Neuronal stem cell (in vitro differentiated cells): ENCODE measurements around the gene NCLN.
A peak's percentile ranks its signal among the peaks of the same experiment; 100 is the strongest.
"Not testable (repeated sequence)": the region's sequence is repeated elsewhere in the genome, so short reads cannot be mapped to it uniquely, and the experiment has no call there.

Experiments used
- DNase-seq: peaks from one replicate; pipeline ENCODE4 v3.0.0-alpha.2; 2013; ENCODE audit warnings: low spot score
- H2AFZ ChIP-seq: one replicate; pipeline ENCODE4 v1.6.1; 2013; ENCODE audit warnings: mild to moderate bottlenecking, low read length, inconsistent platforms
- H2AK5ac ChIP-seq: 2 replicates; pipeline ENCODE4 v1.6.1; 2013; ENCODE audit warnings: low read depth, mild to moderate bottlenecking, inconsistent platforms, low read length, moderate library complexity, mixed read lengths
- H2BK120ac ChIP-seq: 2 replicates; pipeline ENCODE4 v1.6.1; 2013; ENCODE audit warnings: low read depth, mild to moderate bottlenecking, inconsistent platforms, low read length, moderate library complexity, mixed read lengths
- H2BK12ac ChIP-seq: one replicate; pipeline ENCODE4 v1.6.1; 2013; ENCODE audit warnings: low read length, inconsistent platforms
- H2BK15ac ChIP-seq: 2 replicates; pipeline ENCODE4 v1.6.1; 2013; ENCODE audit warnings: mild to moderate bottlenecking, low read length, inconsistent platforms, mixed read lengths
- H2BK5ac ChIP-seq: one replicate; pipeline ENCODE4 v1.6.1; 2013; ENCODE audit warnings: inconsistent platforms, mild to moderate bottlenecking, low read length, moderate library complexity
- H3K14ac ChIP-seq: one replicate; pipeline ENCODE4 v1.6.1; 2013; ENCODE audit warnings: low read length, inconsistent platforms
- H3K18ac ChIP-seq: 2 replicates; pipeline ENCODE4 v1.6.1; 2013; ENCODE audit warnings: low read length, inconsistent platforms
- H3K23ac ChIP-seq: 2 replicates; pipeline ENCODE4 v1.6.1; 2013; ENCODE audit warnings: low read depth, mild to moderate bottlenecking, mixed read lengths, low read length, inconsistent platforms; ENCODE audit not compliant: poor library complexity
- H3K27ac ChIP-seq: replicated peaks from 3 replicates; pipeline ENCODE4 v1.5.1; 2013; ENCODE audit warnings: low read length, inconsistent platforms
- H3K27me3 ChIP-seq, 3 experiments: 2 replicates each; pipeline ENCODE4 v1.6.1; 2013; ENCODE audit warnings: low read length in 3 of 3, mild to moderate bottlenecking in 2 of 3, inconsistent platforms in 1 of 3, low read depth in 1 of 3, mixed read lengths in 1 of 3, moderate library complexity in 1 of 3; ENCODE audit not compliant: control insufficient read depth in 3 of 3, insufficient read depth in 3 of 3
- H3K36me3 ChIP-seq, 2 donors: replicated peaks in 1 of 2; 2 replicates each; pipeline ENCODE4 v1.6.1; 2013; ENCODE audit warnings: low read length in 2 of 2; ENCODE audit not compliant: control insufficient read depth in 2 of 2, insufficient read depth in 2 of 2
- H3K4ac ChIP-seq: 2 replicates; pipeline ENCODE4 v1.6.1; 2013; ENCODE audit warnings: inconsistent platforms, mild to moderate bottlenecking, low read length, moderate library complexity
- H3K4me1 ChIP-seq, 2 donors: 1 replicate in 1 of 2; 2 replicates in 1 of 2; pipeline ENCODE4 v1.6.1; 2013; ENCODE audit warnings: low read length in 2 of 2, low read depth in 1 of 2; ENCODE audit not compliant: control insufficient read depth in 2 of 2, insufficient read depth in 1 of 2
- H3K4me2 ChIP-seq: one replicate; pipeline ENCODE4 v1.6.1; 2013; ENCODE audit warnings: mild to moderate bottlenecking, low read length, inconsistent platforms; ENCODE audit not compliant: insufficient read depth, poor library complexity, severe bottlenecking
- H3K4me3 ChIP-seq, 2 donors: 2 replicates each; pipeline ENCODE4 v1.5.1; 2013; ENCODE audit warnings: low read length in 2 of 2, mild to moderate bottlenecking in 2 of 2, inconsistent platforms in 1 of 2, moderate library complexity in 1 of 2
- H3K79me1 ChIP-seq: one replicate; pipeline ENCODE4 v1.6.1; 2013; ENCODE audit warnings: low read depth, mild to moderate bottlenecking, inconsistent platforms, low read length, moderate library complexity
- H3K9ac ChIP-seq: one replicate; pipeline ENCODE4 v1.6.1; 2013; ENCODE audit warnings: mild to moderate bottlenecking, low read depth, low read length, inconsistent platforms; ENCODE audit not compliant: poor library complexity
- H3K9me3 ChIP-seq, 2 donors: replicated peaks in 1 of 2; 2 replicates each; pipeline versions ENCODE3 to v1.6.1; 2013; ENCODE audit warnings: low read length in 2 of 2, mild to moderate bottlenecking in 2 of 2, inconsistent platforms in 1 of 2, low read depth in 1 of 2, mixed read lengths in 1 of 2, moderate library complexity in 1 of 2; ENCODE audit not compliant: control insufficient read depth in 2 of 2, insufficient read depth in 1 of 2
- H4K8ac ChIP-seq: one replicate; pipeline ENCODE4 v1.6.1; 2013; ENCODE audit warnings: low read depth, mild to moderate bottlenecking, inconsistent platforms, low read length, moderate library complexity
- H4K91ac ChIP-seq: one replicate; pipeline ENCODE4 v1.6.1; 2013; ENCODE audit warnings: low read length, low read depth, mild to moderate bottlenecking, inconsistent platforms; ENCODE audit not compliant: poor library complexity
- WGBS, 2 donors: extraction: QIAGEN DNeasy Blood & Tissue Kit; methylation state at CpG; one replicate each; pipeline ENCODE4 v1.1.7; 2013; ENCODE audit warnings: missing lambda C conversion rate in 2 of 2, mixed read lengths in 1 of 2; ENCODE audit not compliant: insufficient read length in 2 of 2, insufficient replicate concordance in 1 of 2; ENCODE audit errors: extremely low coverage in 2 of 2; 5-methylcytosine and 5-hydroxymethylcytosine counted together

Gene NCLN

DNA sequence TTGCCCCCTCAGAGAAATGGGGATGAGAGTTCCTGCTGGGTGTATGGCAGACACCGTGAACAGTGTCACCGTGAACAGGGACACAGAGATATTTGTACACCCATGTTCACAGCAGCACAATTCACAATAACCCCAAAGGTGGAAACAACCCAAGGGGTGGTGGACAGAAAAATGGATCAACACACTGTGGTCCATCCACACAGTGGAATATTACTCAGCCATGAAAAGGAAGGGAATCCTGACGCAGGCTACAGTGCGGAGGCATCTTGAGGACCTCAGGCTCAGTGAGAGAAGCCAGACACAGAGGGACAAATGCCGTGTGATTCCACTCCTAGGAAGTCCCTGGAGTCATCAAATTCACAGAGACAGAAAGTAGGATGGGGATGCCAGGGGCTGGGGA is 31.1 kb downstream of the NCLN start:
- no peak overlapping the region for H2BK12ac ChIP-seq
- no peaks in the 10 kb centered on the region for H3K27me3 ChIP-seq
- no peak overlapping the region for H2AK5ac ChIP-seq
- no peak overlapping the region for H2BK15ac ChIP-seq
- no peak overlapping the region for H3K18ac ChIP-seq
- no peak overlapping the region for H3K4ac ChIP-seq
- no peak overlapping the region for H3K14ac ChIP-seq
- H4K8ac ChIP-seq, result no peak overlapping the region
- no peak overlapping the region for H3K9ac ChIP-seq
- H3K4me1 ChIP-seq, result peaks cover 0 to 7% of the 10 kb centered on the region in 2 donors
- no peak overlapping the region for H3K23ac ChIP-seq
- H3K9me3 ChIP-seq, result peaks cover 0 to 2% of the 10 kb centered on the region in 2 donors
- H2BK5ac ChIP-seq, result no peak overlapping the region
- no peak overlapping the region for H2AFZ ChIP-seq
- H2BK120ac ChIP-seq, result no peak overlapping the region
- H3K79me1 ChIP-seq, result no peaks in the 10 kb centered on the region
- H3K4me2 ChIP-seq, result no peak overlapping the region
- no peak overlapping the region for H3K27ac ChIP-seq
- peak overlapping the region in 1 of 2 donors; percentile 18 for H3K4me3 ChIP-seq
- H4K91ac ChIP-seq, result no peak overlapping the region
- peaks cover 0 to 3% of the 10 kb centered on the region in 2 donors for H3K36me3 ChIP-seq
- no peak for DNase-seq
- WGBS, 2 donors, result no CpG with 5 or more reads among the region's 5 CpGs

DNA sequence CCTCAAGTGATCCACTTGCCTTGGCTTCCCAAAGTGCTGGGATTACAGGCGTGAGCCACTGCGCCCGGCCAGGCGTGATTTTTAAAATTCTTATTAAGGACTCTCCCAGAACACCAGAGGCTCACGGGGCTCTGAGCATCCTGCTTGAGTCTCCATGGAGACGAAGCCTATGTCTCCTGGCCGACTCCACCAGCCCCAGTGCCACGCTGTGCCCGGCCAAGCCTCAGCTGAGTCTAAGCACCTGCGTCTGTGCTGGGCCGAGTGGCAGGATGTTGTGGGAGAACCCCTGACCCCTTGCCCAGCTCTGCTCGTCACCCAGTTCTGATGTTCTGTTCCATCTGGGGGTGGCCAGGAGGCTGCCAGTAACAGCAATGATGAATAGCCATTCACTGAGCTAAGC is 34.8 kb downstream of the NCLN start:
- H3K9me3 ChIP-seq, result peaks cover 0 to 2% of the 10 kb centered on the region in 2 donors
- WGBS, 2 donors, result no CpG with 5 or more reads among the region's 12 CpGs

GRCh38 chr19:3221576-3221975 is 35.8 kb downstream of the NCLN start:
- not testable (repeated sequence) for H2BK12ac ChIP-seq, H3K9me3 ChIP-seq
- no CpG with 5 or more reads among the region's 5 CpGs for WGBS, 2 donors

More for the DNA sequence above, 34.8 kb downstream of the NCLN start:
- DNase-seq, result no peak
- H2BK5ac ChIP-seq, result no peak overlapping the region
- no peak overlapping the region for H4K91ac ChIP-seq
- H2BK15ac ChIP-seq, result no peak overlapping the region
- H2AK5ac ChIP-seq, result no peak overlapping the region
- H2BK120ac ChIP-seq, result no peak overlapping the region
- no peak overlapping the region for H2AFZ ChIP-seq
- no peaks in the 10 kb centered on the region for H3K27me3 ChIP-seq
- no peak overlapping the region for H3K4me3 ChIP-seq
- H3K23ac ChIP-seq, result no peak overlapping the region
- H3K9ac ChIP-seq, result no peak overlapping the region
- no peak overlapping the region for H3K4me2 ChIP-seq
- no peak overlapping the region for H3K14ac ChIP-seq
- H3K4me1 ChIP-seq, result peaks cover 0 to 2% of the 10 kb centered on the region in 2 donors
- H3K4ac ChIP-seq, result no peak overlapping the region
- H3K36me3 ChIP-seq, result peaks cover 0 to 3% of the 10 kb centered on the region in 2 donors
- no peaks in the 10 kb centered on the region for H3K79me1 ChIP-seq
- H3K18ac ChIP-seq, result no peak overlapping the region
- no peak overlapping the region for H2BK12ac ChIP-seq
- H3K27ac ChIP-seq, result no peak overlapping the region
- H4K8ac ChIP-seq, result no peak overlapping the region

GRCh38 chr19:3222709-3223108 is 37.0 kb downstream of the NCLN start:
- no peak overlapping the region for H3K9ac ChIP-seq
- WGBS, 2 donors, result 100% methylated on average over 1 of the region's 5 CpGs; no CpG with 5 or more reads in 1 of the 2 donors
- H2BK120ac ChIP-seq, result no peak overlapping the region
- no peak overlapping the region for H2AK5ac ChIP-seq
- H3K36me3 ChIP-seq, result no peaks in the 10 kb centered on the region
- H3K4me1 ChIP-seq, result peaks cover 3 to 7% of the 10 kb centered on the region in 2 donors
- no peak overlapping the region for H3K4ac ChIP-seq
- no peak overlapping the region for H4K8ac ChIP-seq
- H3K14ac ChIP-seq, result no peak overlapping the region
- no peaks in the 10 kb centered on the region for H3K27me3 ChIP-seq
- no peak overlapping the region for H3K18ac ChIP-seq
- H3K27ac ChIP-seq, result no peak overlapping the region
- no peaks in the 10 kb centered on the region for H3K79me1 ChIP-seq
- no peak overlapping the region for H2BK15ac ChIP-seq
- no peaks in the 10 kb centered on the region for H3K9me3 ChIP-seq
- no peak overlapping the region for H4K91ac ChIP-seq
- no peak overlapping the region for H3K23ac ChIP-seq
- H3K4me3 ChIP-seq, result no peak overlapping the region
- no peak for DNase-seq
- H2AFZ ChIP-seq, result no peak overlapping the region
- no peak overlapping the region for H2BK12ac ChIP-seq
- H2BK5ac ChIP-seq, result no peak overlapping the region
- no peak overlapping the region for H3K4me2 ChIP-seq

More at GRCh38 chr19:3221576-3221975, 35.8 kb downstream of the NCLN start:
- H3K4me2 ChIP-seq, H3K36me3 ChIP-seq, H2BK5ac ChIP-seq, H3K4ac ChIP-seq, H2AK5ac ChIP-seq, H3K4me3 ChIP-seq, H3K9ac ChIP-seq, H3K14ac ChIP-seq, H3K79me1 ChIP-seq, H3K27ac ChIP-seq, H4K91ac ChIP-seq, H3K4me1 ChIP-seq, H3K23ac ChIP-seq, DNase-seq, H3K18ac ChIP-seq, H3K27me3 ChIP-seq, H4K8ac ChIP-seq, H2AFZ ChIP-seq, H2BK15ac ChIP-seq, H2BK120ac ChIP-seq: not testable (repeated sequence)
